ENCODE results near the gene FNDC11.

Gene FNDC11

GRCh38 chr20:63540417-63541186 is 13.4 kb upstream of the FNDC11 start:
- no peak for DNase-seq

- DNase-seq, result no peak
These were observed 12.6 kb upstream of the FNDC11 start for GRCh38 chr20:63541371-63541770.

GRCh38 chr20:63542031-63542559 is 11.9 kb upstream of the FNDC11 start:
- no peak for DNase-seq

- no peak for DNase-seq
These were observed 11.3 kb upstream of the FNDC11 start for GRCh38 chr20:63542696-63543095.

DNA sequence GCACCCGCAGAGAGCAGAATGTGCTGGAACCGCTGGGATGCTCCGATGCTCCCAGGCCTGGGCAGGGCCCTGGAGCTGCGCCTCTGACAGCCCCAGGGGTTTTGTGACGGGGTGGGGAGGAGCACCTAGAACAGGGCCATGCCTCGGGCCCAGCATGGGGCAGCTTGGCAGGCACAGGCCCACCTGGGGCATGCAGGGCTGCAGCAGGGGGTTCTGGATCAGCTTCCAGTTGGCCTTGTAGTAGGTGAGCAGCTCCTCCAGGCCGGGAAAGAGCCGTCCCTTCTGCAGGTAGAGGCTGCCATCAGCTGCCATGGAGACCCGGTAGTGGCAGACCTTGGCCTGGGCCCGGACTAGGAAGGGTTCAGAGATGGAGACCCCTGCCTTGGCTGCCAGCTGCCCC is 10.8 kb upstream of the FNDC11 start:
- DNase-seq, result no peak

GRCh38 chr20:63543733-63544132 is 10.2 kb upstream of the FNDC11 start:
- DNase-seq, result no peak

DNA sequence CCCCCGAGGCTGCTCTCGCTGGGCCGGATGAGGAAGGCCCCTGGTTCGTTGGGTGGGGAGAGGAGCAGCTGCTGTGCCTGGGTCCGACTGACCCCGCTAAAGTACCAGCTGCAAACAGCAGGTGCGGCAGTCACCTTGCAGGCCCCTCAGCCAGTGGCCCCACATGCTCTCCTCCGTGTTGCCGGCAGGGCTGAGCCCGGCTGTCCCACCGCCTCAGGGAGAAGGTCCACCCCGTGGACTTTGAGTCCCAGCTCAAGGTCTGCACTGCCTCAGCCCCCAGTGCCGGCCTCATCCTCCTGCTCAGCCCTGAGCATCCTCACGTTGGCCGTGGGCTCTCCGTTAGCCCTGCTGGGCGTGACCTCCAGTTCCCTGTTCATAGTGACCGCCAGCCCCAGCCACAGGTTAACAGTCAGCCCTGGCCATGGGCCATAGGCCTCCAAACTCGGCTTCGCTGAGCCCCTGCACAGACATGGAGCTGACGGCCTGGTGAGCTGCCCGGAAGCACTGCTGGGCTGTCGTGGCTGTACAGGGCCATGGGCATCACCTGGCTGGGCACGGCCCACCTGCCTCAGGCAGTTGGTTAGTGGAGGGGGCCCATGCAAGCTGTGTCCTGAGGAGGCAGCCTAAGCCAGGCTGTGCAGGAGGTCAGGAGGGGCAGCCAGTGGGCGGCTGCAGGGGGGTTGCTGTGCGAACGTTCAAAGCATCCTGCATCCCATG is 9.6 kb upstream of the FNDC11 start:
- no peak for DNase-seq

DNA sequence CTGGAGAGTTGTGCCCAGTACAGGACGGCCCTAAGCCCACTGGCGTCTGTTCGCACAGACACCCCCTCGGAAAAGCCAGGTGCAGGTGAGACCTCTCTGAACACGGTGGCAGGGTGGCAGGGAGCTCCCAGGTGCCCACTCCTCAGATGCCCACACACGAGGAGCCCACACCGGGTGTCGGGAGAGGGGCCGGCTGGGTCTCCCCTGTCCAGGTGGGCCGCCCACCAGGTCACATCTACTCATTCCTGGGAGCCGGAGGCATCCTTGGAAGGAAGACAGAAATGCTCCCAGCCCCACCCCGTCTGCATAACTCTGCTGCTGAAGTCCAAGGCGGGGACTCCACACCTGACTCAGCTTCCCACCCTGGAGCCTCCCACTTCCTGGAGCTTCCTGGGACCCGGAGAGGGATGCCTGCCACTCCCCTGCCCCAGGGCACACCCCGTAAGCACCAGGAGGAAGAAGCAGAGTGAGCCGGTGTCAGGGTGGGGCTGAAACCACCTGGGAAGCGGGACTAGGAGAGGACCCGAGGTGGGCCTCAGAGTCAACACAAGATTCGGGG is 8.9 kb upstream of the FNDC11 start:
- DNase-seq, result no peak

- DNase-seq, result no peak
These were observed 8.1 kb upstream of the FNDC11 start for GRCh38 chr20:63545814-63546213.

- no peak for DNase-seq
These were observed 7.6 kb upstream of the FNDC11 start for GRCh38 chr20:63546256-63546955.

DNA sequence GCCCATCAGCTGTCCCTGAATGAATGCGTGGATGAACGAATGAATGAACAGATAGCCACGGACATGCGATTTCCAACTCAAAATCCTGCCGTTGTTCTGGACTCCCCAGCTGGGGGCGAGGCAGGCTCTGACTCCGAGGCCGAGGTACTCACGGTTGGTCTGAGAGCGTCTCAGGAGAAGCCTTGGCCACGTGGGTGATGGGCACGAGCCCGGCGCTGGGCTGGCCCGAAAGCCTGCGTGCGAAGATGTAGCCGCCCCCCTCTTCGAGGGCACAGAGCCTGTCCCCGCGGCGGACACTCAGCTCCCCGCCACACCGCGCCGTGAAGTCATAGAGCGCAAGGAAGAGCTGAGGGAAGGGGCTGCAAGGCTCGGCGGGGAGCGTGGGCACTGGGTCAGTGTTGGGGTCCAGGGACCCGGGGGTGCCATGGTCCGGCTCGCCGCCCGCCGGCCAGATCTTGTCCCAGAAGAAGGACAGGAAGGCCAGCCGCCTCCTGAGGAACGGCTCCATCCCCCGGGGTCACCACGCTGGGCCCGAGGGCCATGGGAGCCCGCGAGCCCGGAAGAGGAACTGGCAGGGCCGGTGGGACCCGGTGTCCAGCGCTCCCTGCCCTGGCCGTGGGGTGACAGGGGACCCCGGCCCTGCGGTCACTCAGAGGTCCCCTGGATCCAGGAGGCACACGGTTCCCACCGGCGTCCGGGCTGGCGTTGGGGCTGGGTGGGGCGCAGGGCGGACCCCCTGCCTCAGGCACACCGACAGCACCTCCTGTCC is 6.8 kb upstream of the FNDC11 start:
- no peak for DNase-seq

DNA sequence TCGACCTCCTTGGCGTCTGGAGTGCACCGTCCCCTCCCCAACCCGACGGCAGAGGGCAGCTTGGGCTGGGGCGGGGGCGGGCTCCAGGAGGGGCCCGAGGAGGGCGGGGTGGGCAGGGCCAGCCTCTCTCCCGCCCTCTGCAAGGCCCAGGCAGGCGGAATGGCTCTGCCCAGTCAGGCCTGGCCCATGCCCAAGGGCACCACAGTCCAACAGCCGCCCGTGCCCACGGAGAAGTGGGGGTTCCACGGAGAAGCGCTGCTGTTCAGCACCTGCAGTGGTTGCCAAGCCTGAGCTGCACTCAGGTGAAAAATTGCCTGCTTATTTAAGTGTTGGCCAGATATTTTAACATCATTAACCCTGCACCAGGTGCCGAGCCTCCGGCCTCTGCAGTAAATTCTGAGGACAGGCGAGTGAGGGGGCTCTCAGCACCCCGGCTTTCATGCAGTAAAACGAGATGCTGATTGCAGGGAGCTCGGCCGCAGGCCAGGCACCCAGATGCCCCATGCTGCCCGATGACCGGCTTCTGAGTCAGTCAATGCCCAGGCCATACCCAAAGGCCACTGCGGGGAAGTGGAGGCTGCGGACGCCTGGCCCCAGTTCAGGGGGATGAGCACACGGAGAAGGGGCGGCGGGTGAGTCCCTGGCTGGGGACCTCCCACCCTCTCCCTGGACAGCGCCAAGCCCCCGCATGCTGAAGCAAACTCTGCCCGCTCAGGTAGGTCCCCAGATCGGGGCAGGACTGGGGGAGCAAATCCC is 6.1 kb upstream of the FNDC11 start, which contains the start of gene SRMS:
SRMS (minus strand) TSS at position 25 of the 756 bp plus-strand sequence. CDS start 286 bp downstream, outside the sequence.
- no peak for DNase-seq

GRCh38 chr20:63548542-63548941 is 5.4 kb upstream of the FNDC11 start:
- no peak for DNase-seq

- no peak for DNase-seq
These were observed 4.9 kb upstream of the FNDC11 start for GRCh38 chr20:63549019-63549418.

DNA sequence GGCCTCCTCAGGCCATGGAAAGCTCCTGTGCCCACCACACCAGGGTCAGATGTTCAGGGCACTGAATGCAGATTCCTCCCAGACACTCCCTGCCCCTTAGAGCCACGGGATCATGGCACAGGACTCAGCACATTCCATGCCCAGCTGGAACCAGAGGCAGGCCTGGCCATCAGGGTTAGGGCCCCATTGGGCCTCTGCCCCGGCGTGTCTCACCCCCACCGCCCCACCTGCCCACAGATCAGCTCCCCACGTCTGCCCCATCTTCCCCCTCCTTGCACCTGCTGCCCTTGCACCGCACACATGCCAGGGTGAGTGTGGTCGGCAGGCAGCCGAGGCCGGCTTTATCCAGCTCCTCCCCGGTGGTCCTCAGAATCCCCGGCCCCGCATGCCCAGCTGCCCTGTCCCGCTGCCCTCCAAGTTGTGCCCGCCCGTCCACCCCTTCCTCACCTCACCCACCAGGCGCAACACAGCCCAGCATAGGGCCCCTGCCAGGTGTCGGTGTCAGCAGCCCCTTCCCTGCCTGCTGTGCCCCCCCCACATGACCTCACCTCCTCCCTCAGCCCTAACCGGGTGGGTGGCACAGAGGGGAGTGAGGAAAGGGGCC is 4.2 kb upstream of the FNDC11 start:
- no peak for DNase-seq

DNA sequence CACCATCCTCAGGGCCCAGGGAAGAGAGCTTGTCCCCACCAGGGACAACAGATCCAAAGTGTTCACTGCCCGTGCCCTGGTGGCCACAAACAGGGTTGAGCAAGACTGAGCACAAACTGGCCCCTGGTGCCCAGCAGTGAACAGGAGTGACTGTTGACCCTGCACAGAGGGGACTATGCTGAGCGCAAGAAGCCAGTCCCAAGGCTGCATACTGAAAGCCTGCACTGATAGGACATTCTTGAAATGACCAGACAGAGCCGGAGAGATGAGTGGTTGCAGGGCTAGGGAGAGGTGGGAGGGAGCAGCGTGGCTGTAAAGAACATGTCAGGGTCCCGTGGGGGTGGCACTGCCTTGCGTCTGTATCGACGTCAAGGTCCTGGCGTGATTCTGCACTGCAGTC is 2.9 kb upstream of the FNDC11 start:
- no peak for DNase-seq

DNA sequence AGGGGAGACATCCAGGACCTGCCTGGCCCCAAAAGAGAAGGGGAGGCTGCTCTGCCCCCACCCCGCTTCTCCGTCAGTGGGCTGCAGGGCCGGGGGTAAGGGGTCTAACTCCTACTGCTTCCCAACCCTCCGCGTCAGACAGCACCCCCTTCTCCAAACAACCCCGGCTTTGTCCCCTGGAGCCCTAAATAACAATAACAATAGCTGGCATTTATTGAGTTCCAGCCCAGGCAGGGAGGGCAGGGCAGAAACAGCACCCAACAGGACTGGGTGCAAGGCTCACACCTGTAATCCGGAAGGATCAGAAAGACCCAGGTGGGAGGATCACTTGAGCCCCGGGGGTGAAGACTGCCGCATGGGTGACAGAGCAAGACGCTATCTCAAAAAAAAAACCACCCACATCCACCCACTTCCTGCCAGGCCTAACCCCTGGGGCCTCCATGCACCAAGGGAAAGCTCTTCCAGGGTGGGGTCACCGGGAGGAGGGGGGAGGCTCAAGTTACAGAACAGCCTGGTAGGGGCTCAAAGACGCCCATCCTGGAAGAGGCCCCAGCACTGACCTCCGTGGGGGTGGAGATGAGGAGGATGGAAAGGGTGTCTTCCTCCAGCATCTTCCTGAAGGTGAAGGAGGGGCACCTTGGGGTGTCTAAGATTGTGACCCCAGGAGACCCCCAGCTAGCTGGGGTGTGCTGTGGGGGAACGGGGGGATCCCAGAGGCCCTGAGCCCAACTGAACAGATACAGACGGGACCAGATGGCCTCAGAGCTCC is 1.3 kb upstream of the FNDC11 start:
- DNase-seq, result no peak

DNA sequence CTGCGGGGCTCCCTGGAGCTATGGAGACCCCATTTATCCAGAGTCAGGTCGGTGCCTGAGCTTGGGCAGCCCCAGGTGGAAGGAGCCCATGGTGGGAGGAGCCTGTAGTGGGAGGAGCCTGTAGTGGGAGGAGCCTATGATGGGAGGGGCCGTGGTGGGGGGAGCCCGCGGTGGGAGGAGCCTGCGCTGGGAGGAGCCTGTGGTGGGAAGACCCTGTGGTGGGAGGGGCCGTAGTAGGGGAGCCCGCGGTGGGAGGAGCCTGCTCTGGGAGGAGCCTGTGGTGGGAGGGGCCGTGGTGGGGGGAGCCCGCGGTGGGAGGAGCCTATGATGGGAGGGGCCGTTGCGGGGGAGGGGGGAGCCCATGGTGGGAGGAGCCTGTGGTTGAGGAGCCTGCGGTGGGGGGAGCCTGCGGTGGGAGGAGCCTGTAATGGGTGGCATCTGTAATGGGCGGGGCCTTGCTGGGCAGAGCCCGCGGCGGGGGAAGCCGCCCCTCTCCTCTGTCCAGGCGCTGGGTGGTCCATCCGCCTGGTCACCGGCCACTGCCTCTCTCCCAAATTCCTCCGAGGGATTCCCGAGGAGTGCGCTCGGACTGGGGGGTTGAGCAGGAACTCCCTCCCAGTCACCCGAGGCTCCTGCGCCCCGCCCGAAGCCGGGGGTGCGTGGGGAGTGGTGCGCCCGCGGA is 567 bp upstream of the FNDC11 start:
- DNase-seq, result peak; percentile 63

GRCh38 chr20:63554361-63555278 is 661 bp downstream of the FNDC11 start:
- DNase-seq, result no peak
